ENCODE data around the gene SOS2. TPM values are rescaled to one million over a fixed set of nuclear protein-coding genes. Genes with fewer than 3 reads are reported as not detected.

The SOS2 gene
- total RNA-seq, 2 experiments from 2014 or later, result 16.5 to 25.2 TPM

GRCh38 chr14:50270932-50271331, 39.6 kb upstream of the SOS2 start:
- Histone ChIP-seq H3K36me3 (ENCODE audit: insufficient read depth, low read length) (0 out of 2 replicates have a peak, but pooled peaks cover 3% of the 10 kb centered on the region), H3K27ac (ENCODE audit: low read depth, low read length, poor library complexity, severe bottlenecking) (no peak overlapping the region), H3K9me3 (ENCODE audit: low read length) (no peaks in the 10 kb centered on the region), H3K4me2 (ENCODE audit: low read length) (no peak overlapping the region), H3K79me2 (ENCODE audit: insufficient read depth, low read depth, low read length) (no peaks in the 10 kb centered on the region), H4K20me1 (ENCODE audit: insufficient read depth, low read length) (no peaks in the 10 kb centered on the region), H3K4me3 (ENCODE audit: low read depth, low read length, poor library complexity, severe bottlenecking) (no peak overlapping the region), H2AFZ (ENCODE audit: low read length) (no peak overlapping the region), H3K4me1 (ENCODE audit: insufficient read depth, low read length, poor library complexity, severe bottlenecking) (no peaks in the 10 kb centered on the region), H3K9me2 (ENCODE audit: insufficient read depth, low read length) (no peaks in the 10 kb centered on the region)
- ChIA-PET CTCF (ENCODE audit: unreplicated experiment) (no interaction called here), POLR2A (no interaction called here)
- no peak for DNase-seq (ENCODE audit: low spot score)
- BruUV-seq (replicated peaks), result no TSS peak
- intact Hi-C loops (cut with micrococcal nuclease; ENCODE audit: unreplicated experiment), result no loop called here
- TF ChIP-seq EZH2phosphoT487 (IDR thresholded peaks at IDR 0.05; ENCODE audit: borderline replicate concordance, low read depth, low read length) (no peak), CTCF (conservative IDR thresholded peaks at IDR 0.05; ENCODE audit: low read length) (no peak)

GRCh38 chr14:50265029-50265428, 33.7 kb upstream of the SOS2 start:
- no peak for TF ChIP-seq CTCF (conservative IDR thresholded peaks at IDR 0.05; ENCODE audit: low read length)
- TF ChIP-seq EZH2phosphoT487 (IDR thresholded peaks at IDR 0.05; ENCODE audit: borderline replicate concordance, low read depth, low read length), result no peak
- peaks cover 10% of the 10 kb centered on the region; the same call in 1 of the 2 replicates for H3K36me3 ChIP-seq (ENCODE audit: insufficient read depth, low read length)
- ChIA-PET CTCF (ENCODE audit: unreplicated experiment) (no interaction called here), POLR2A (interaction anchor here (0.6 kb wide), 1 partner anchor 1464 kb away, joined by 3 read pairs; no protein-coding TSS in a partner anchor)
- H3K4me3 ChIP-seq (ENCODE audit: low read depth, low read length, poor library complexity, severe bottlenecking), result no peak overlapping the region
- no peak overlapping the region for H3K4me2 ChIP-seq (ENCODE audit: low read length)
- H3K79me2 ChIP-seq (ENCODE audit: insufficient read depth, low read depth, low read length), result no peaks in the 10 kb centered on the region
- intact Hi-C loops (cut with micrococcal nuclease; ENCODE audit: unreplicated experiment), result no loop called here
- no peaks in the 10 kb centered on the region for H3K4me1 ChIP-seq (ENCODE audit: insufficient read depth, low read length, poor library complexity, severe bottlenecking)
- no peak for DNase-seq (ENCODE audit: low spot score)
- no peaks in the 10 kb centered on the region for H3K9me2 ChIP-seq (ENCODE audit: insufficient read depth, low read length)
- no peaks in the 10 kb centered on the region for H4K20me1 ChIP-seq (ENCODE audit: insufficient read depth, low read length)
- BruUV-seq (replicated peaks), result no TSS peak
- no peak overlapping the region for H3K27ac ChIP-seq (ENCODE audit: low read depth, low read length, poor library complexity, severe bottlenecking)
- H2AFZ ChIP-seq (ENCODE audit: low read length), result no peak overlapping the region
- no peaks in the 10 kb centered on the region for H3K9me3 ChIP-seq (ENCODE audit: low read length)

GRCh38 chr14:50263321-50263720, 31.9 kb upstream of the SOS2 start:
- ChIA-PET CTCF (ENCODE audit: unreplicated experiment) (no interaction called here), POLR2A (interaction anchor here (0.5 kb wide), 1 partner anchor 234 kb away, joined by 4 read pairs; no protein-coding TSS in a partner anchor)

More at GRCh38 chr14:50263321-50263720, 31.9 kb upstream of the SOS2 start:
- Histone ChIP-seq H3K4me3 (ENCODE audit: low read depth, low read length, poor library complexity, severe bottlenecking) (no peak overlapping the region), H3K27ac (ENCODE audit: low read depth, low read length, poor library complexity, severe bottlenecking) (no peak overlapping the region), H3K4me1 (ENCODE audit: insufficient read depth, low read length, poor library complexity, severe bottlenecking) (no peaks in the 10 kb centered on the region), H3K79me2 (ENCODE audit: insufficient read depth, low read depth, low read length) (no peaks in the 10 kb centered on the region), H3K36me3 (ENCODE audit: insufficient read depth, low read length) (peaks cover 10% of the 10 kb centered on the region; the same call in 1 of the 2 replicates), H4K20me1 (ENCODE audit: insufficient read depth, low read length) (no peaks in the 10 kb centered on the region), H3K4me2 (ENCODE audit: low read length) (no peak overlapping the region), H2AFZ (ENCODE audit: low read length) (no peak overlapping the region), H3K9me2 (ENCODE audit: insufficient read depth, low read length) (no peaks in the 10 kb centered on the region), H3K9me3 (ENCODE audit: low read length) (no peaks in the 10 kb centered on the region)
- BruUV-seq (replicated peaks), result no TSS peak
- TF ChIP-seq EZH2phosphoT487 (IDR thresholded peaks at IDR 0.05; ENCODE audit: borderline replicate concordance, low read depth, low read length) (no peak), CTCF (conservative IDR thresholded peaks at IDR 0.05; ENCODE audit: low read length) (no peak)
- DNase-seq (ENCODE audit: low spot score), result no peak
- intact Hi-C loops (cut with micrococcal nuclease; ENCODE audit: unreplicated experiment), result loop anchor here (5.0 kb wide), 1 partner anchor 131 kb away; no protein-coding TSS in a partner anchor

All from OCI-LY7 (cell line).